ENCODE data around the gene NRIP3. TPM values are rescaled to one million over a fixed set of nuclear protein-coding genes. Genes with fewer than 3 reads are reported as not detected.

Gene NRIP3
- total RNA-seq, 1 experiment from 2014 or later = 10.0 TPM

DNA sequence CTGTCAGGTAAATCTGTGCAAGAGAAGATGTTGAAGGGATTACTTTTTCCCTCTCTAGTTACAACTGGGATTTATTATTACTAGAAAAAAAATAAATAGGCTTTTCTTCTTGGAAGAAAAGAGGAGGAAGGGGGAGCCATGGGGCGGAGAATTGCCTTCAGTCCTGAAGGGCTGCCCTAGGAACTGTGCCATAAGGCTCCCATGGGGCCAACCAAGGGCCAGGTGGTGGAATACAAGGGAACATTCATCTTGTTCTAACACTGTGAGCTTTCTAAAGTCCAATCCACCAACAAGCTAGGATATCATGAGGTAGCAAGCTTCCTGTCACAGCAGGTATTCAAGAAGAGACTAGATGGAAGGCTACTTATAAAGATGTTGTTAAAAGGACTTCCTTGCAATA lies 24.8 kb upstream of the NRIP3 start:
- DNase-seq = no peak
- POLR2A ChIA-PET = no interaction called here
- no TSS peak for BruUV-seq (replicated peaks)
- Mint-ChIP-seq H3K36me3 (ENCODE audit: insufficient read depth, unreplicated experiment) (no peaks in the 10 kb centered on the region), H3K4me3 (ENCODE audit: unreplicated experiment) (no peak overlapping the region), H3K4me1 (ENCODE audit: low read depth, unreplicated experiment) (no peaks in the 10 kb centered on the region), H3K27me3 (ENCODE audit: insufficient read depth, unreplicated experiment) (no peaks in the 10 kb centered on the region), H3K9me3 (ENCODE audit: unreplicated experiment) (no peaks in the 10 kb centered on the region), H3K27ac (ENCODE audit: unreplicated experiment) (no peak overlapping the region)
- Histone ChIP-seq H3K36me3 (ENCODE audit: control insufficient read depth, insufficient read depth, low read length) (no peaks in the 10 kb centered on the region), H3K9me3 (no peaks in the 10 kb centered on the region), H3K4me3 (ENCODE audit: low read depth, low read length) (no peak overlapping the region), H3K4me1 (no peaks in the 10 kb centered on the region), H3K27me3 (replicated peaks; ENCODE audit: control insufficient read depth, insufficient read depth, low read length) (no peaks in the 10 kb centered on the region)
- intact Hi-C loops (cut with micrococcal nuclease; ENCODE audit: unreplicated experiment) = no loop called here
- TF ChIP-seq, protein P1, sequence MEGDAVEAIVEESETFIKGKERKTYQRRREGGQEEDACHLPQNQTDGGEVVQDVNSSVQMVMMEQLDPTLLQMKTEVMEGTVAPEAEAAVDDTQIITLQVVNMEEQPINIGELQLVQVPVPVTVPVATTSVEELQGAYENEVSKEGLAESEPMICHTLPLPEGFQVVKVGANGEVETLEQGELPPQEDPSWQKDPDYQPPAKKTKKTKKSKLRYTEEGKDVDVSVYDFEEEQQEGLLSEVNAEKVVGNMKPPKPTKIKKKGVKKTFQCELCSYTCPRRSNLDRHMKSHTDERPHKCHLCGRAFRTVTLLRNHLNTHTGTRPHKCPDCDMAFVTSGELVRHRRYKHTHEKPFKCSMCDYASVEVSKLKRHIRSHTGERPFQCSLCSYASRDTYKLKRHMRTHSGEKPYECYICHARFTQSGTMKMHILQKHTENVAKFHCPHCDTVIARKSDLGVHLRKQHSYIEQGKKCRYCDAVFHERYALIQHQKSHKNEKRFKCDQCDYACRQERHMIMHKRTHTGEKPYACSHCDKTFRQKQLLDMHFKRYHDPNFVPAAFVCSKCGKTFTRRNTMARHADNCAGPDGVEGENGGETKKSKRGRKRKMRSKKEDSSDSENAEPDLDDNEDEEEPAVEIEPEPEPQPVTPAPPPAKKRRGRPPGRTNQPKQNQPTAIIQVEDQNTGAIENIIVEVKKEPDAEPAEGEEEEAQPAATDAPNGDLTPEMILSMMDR (IDR thresholded peaks at IDR 0.05; ENCODE audit: insufficient read depth in 1 of 2, low read depth in 1 of 2, low read length in 1 of 2, severe bottlenecking in 1 of 2, unreplicated experiment in 1 of 2) = no peak
- CTCF ChIA-PET = no interaction called here

DNA sequence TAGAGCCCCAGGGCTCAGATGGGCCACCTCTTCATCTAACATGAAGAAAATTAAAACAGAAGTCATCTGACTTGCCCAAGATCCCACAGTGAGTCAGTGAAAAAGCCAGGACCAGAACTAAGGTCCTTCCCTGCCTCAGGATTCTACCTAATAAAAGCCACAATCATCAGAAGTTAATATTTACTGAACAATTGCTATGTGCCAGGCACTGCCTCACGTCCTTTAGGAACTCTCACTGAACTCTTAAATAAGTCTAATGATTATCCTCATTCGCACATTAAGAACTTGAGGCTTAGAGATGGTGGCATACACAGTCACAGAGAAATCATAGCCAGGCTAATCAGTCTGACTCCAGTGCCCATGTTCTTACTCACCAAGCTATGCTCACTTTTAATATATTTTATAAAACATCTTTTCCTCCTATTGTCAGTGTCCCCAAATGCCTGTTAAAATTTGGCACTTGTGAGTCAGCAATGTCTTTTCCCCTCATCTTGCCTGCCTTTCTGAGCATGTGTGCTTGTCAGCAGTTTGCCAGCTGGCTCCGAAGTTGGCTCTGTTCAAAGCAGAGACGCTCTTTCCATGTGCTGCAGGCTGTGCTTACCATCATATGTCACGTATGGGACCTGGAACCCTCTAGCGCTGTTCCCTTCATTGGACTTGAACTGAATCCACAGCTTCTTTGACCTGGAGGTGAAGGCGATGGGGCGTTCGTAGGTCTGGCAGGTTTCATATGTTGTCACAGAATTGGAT lies 21.5 kb upstream of the NRIP3 start:
- Histone ChIP-seq H3K4me1 (no peaks in the 10 kb centered on the region), H3K9me3 (no peaks in the 10 kb centered on the region), H3K4me3 (ENCODE audit: low read depth, low read length) (no peak overlapping the region), H3K27me3 (replicated peaks; ENCODE audit: control insufficient read depth, insufficient read depth, low read length) (no peaks in the 10 kb centered on the region), H3K36me3 (ENCODE audit: control insufficient read depth, insufficient read depth, low read length) (no peaks in the 10 kb centered on the region)
- TF ChIP-seq, protein P1 (IDR thresholded peaks at IDR 0.05; ENCODE audit: insufficient read depth in 1 of 2, low read depth in 1 of 2, low read length in 1 of 2, severe bottlenecking in 1 of 2, unreplicated experiment in 1 of 2) = no peak
- POLR2A ChIA-PET = no interaction called here
- Mint-ChIP-seq H3K9me3 (ENCODE audit: unreplicated experiment) (no peaks in the 10 kb centered on the region), H3K4me1 (ENCODE audit: low read depth, unreplicated experiment) (no peaks in the 10 kb centered on the region), H3K4me3 (ENCODE audit: unreplicated experiment) (no peak overlapping the region), H3K27me3 (ENCODE audit: insufficient read depth, unreplicated experiment) (no peaks in the 10 kb centered on the region), H3K36me3 (ENCODE audit: insufficient read depth, unreplicated experiment) (no peaks in the 10 kb centered on the region), H3K27ac (ENCODE audit: unreplicated experiment) (no peak overlapping the region)
- no TSS peak for BruUV-seq (replicated peaks)
- no peak for DNase-seq
- intact Hi-C loops (cut with micrococcal nuclease; ENCODE audit: unreplicated experiment) = no loop called here
- CTCF ChIA-PET = no interaction called here

DNA sequence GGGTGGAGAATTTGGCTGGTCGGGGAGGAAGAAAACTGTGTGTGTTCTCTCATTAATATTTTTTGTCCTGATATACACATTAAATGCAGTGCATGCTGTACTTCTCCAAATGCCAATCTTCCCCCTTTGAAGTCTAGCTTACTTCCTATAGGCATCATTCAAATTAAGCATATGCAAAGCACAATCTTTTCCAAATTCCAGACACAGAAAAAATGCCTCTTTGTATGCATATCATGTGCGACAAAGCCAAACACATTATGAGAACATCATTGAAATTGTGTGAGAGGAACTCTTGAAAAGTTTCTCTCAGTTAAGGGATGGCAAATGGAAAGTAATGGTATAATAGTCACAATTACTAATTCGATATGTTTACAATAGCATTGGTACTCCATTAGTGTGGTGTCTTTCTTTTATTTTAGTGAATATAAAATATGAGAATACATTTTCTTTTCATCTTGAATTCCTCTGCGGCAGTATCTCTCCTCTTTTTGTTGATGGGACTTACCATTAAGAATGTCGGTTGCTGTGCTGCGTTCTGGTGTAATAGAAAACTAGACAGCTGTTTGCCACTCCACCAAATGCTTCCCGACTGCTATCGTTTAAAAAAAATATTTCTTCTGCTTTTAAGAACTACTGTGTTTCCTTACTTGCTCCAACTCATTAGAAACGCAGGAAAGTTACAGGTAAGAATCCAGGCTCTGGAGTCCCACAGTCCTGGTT lies 19.3 kb upstream of the NRIP3 start:
- Mint-ChIP-seq H3K4me3 (ENCODE audit: unreplicated experiment) (no peak overlapping the region), H3K27me3 (ENCODE audit: insufficient read depth, unreplicated experiment) (no peaks in the 10 kb centered on the region), H3K27ac (ENCODE audit: unreplicated experiment) (no peak overlapping the region), H3K4me1 (ENCODE audit: low read depth, unreplicated experiment) (no peaks in the 10 kb centered on the region), H3K36me3 (ENCODE audit: insufficient read depth, unreplicated experiment) (no peaks in the 10 kb centered on the region), H3K9me3 (ENCODE audit: unreplicated experiment) (no peaks in the 10 kb centered on the region)
- TF ChIP-seq, protein P1 (IDR thresholded peaks at IDR 0.05; ENCODE audit: insufficient read depth in 1 of 2, low read depth in 1 of 2, low read length in 1 of 2, severe bottlenecking in 1 of 2, unreplicated experiment in 1 of 2) = no peak
- Histone ChIP-seq H3K9me3 (no peaks in the 10 kb centered on the region), H3K36me3 (ENCODE audit: control insufficient read depth, insufficient read depth, low read length) (no peaks in the 10 kb centered on the region), H3K27me3 (replicated peaks; ENCODE audit: control insufficient read depth, insufficient read depth, low read length) (no peaks in the 10 kb centered on the region), H3K4me3 (ENCODE audit: low read depth, low read length) (no peak overlapping the region), H3K4me1 (no peaks in the 10 kb centered on the region)
- POLR2A ChIA-PET = no interaction called here
- intact Hi-C loops (cut with micrococcal nuclease; ENCODE audit: unreplicated experiment) = no loop called here
- DNase-seq = no peak
- no TSS peak for BruUV-seq (replicated peaks)
- CTCF ChIA-PET = no interaction called here
